GM12865 (cell line): ENCODE measurements around the gene GPR152.
A peak's percentile ranks its signal among the peaks of the same experiment; 100 is the strongest.
"Not testable (repeated sequence)": the region's sequence is repeated elsewhere in the genome, so short reads cannot be mapped to it uniquely, and the experiment has no call there.

ENCODE experiments used
- DNase-seq: peaks from one replicate; pipeline ENCODE4 v3.0.0; 2010; ENCODE audit warnings: low read depth
- H3K4me3 ChIP-seq: 2 replicates; pipeline ENCODE4 v1.5.1; 2011; ENCODE audit warnings: mild to moderate bottlenecking, low read depth, low read length, control low read depth
- TF ChIP-seq, protein P1 (sequence below): IDR thresholded peaks from 2 replicates; pipeline ENCODE4 v1.5.1; 2011; ENCODE audit warnings: low read length, control low read depth, low read depth, inconsistent platforms; ENCODE audit not compliant: insufficient read depth; ENCODE audit errors: missing control alignments

The GPR152 gene

DNA sequence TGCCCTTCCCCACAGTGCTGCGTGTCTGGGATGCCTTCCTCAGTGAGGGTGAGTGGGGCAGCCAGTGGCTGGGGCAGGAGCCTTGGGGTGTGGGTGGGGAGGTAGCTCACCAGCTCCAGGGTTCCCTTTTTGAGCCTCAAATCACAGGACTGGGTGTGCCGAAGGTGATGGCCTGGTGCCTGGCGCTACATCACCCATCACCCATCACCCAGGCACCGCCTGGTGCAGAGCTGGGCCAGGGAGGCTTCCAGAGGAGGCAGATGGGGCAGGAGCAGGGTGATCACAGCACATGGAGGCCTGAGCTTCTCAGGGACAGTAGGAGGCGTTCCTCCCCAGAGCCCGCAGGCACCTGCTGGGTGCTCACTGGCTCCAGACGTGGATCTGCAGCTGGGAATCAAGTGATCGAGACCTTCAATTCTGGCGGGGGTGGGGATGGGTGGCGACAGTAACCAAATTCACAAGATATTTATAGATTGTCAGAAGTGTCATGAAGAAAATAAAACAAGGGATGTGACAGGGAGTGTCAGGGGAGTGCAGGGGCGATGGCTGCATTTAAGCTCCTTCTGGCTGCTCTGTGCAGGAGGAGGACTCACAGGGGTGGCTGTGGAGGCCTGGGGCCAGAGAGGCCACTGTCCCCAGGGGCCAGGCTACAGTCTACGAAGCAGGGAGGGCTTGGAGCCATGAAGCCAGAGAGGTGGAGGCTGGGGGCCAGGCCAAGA is 45.4 kb downstream of the GPR152 start:
- no peak overlapping the region for H3K4me3 ChIP-seq
- TF ChIP-seq, protein P1, sequence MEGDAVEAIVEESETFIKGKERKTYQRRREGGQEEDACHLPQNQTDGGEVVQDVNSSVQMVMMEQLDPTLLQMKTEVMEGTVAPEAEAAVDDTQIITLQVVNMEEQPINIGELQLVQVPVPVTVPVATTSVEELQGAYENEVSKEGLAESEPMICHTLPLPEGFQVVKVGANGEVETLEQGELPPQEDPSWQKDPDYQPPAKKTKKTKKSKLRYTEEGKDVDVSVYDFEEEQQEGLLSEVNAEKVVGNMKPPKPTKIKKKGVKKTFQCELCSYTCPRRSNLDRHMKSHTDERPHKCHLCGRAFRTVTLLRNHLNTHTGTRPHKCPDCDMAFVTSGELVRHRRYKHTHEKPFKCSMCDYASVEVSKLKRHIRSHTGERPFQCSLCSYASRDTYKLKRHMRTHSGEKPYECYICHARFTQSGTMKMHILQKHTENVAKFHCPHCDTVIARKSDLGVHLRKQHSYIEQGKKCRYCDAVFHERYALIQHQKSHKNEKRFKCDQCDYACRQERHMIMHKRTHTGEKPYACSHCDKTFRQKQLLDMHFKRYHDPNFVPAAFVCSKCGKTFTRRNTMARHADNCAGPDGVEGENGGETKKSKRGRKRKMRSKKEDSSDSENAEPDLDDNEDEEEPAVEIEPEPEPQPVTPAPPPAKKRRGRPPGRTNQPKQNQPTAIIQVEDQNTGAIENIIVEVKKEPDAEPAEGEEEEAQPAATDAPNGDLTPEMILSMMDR: no peak
- no peak for DNase-seq

DNA sequence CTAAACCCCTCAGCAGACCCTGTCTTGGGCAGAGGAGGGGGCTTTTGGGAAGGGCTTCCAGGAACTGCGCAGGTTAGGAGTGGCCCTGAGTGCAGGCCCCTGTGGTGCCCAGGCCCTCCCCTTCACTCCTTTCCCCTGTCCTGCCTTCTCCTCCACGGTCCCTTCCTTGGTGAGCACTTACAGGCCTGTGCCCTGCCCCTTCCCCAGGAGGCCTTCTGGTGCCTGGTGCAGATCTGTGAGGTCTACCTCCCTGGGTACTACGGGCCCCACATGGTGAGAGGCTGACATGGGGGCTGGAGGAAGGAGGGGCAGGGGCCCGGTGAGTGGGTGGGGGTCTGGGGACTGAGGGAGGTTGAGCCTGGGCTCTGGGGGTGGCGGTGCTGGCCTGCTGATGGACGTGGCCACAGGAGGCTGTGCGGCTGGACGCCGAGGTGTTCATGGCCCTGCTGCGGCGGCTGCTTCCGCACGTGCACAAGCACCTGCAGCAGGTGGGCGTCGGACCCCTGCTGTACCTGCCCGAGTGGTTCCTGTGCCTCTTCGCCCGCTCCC is 46.0 kb downstream of the GPR152 start:
- no peak for DNase-seq
- TF ChIP-seq, protein P1: no peak
- H3K4me3 ChIP-seq: no peak overlapping the region

DNA sequence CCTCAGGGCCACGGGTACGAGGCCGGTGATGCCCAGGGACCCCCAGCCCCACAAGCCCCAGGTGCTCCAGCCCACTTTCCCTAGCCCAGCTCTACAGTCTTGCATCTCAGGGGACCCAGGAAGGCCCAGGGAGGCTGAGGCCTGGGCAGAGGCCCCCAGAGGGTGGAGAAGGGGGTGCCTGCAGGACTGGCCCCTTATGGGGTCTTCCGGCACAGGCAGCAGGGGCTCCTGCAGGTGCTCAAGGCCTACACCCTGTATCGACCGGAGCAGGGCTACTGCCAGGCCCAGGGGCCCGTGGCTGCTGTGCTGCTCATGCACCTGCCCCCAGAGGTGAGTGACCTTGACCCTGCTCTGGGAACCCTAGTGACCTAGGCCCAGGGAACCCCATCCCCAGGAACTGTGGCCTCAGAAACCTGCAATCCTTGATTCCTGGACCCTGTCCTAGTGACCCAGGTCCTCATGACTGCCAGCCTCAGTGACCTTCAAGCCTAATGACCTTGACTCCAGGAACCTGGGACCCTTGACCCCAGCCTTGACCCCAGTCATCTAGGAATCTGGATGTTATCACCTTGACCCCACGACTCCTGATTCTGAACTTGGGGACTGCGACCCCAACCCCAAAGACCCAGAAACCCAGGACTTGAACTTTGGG is 46.7 kb downstream of the GPR152 start:
- no peak for DNase-seq
- H3K4me3 ChIP-seq: no peak overlapping the region
- TF ChIP-seq, protein P1: no peak

DNA sequence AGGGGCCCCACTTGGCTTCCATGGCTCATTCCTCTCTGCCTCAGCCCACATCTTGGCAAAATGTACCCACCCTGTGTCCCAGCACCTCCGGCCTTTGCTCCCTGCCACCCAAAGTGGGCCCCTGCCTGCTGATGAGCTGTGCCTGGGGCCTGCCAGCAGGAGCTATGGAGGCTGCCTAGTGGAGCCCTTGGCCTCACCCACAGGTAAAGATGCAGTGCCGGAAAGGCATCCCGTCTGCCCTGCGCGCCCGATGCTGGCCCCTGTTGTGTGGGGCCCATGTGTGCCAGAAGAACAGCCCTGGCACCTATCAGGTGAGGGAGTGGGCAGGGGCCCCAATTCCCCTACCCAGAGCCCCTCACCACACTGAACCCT is 47.3 kb downstream of the GPR152 start:
- no peak for DNase-seq
- H3K4me3 ChIP-seq: peak overlapping the region; percentile 74
- TF ChIP-seq, protein P1: no peak

DNA sequence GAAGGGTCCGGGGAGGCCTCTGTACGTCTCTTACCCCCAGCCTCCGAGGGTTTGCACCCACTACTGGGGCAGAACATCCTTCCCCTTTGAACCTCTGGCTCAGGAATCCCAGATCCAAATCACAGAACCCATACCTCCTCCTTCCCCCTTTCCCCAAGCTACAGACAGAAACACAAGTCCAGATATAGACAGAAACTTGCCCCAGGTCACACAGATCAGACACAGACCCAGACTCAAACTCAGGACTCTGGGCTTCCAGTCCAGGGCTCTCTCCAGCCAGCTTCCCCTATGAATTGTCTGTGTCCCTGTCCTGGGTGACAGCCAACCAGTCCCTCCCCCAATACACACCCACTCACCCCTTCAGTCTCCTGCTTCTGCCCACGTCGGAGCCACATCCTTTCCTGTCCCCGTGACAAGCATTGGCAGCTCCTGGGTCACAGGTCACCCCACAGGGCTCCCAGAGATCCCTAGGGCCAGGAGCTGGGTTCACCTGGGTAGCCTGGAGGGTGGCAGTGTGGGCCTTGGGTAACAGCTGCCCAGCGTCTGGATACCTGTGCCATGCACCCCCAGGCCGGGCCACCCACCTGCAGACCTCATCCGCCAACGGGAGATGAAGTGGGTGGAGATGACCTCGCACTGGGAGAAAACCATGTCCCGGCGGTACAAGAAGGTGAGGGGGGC is 47.9 kb downstream of the GPR152 start:
- TF ChIP-seq, protein P1: no peak
- DNase-seq: no peak
- H3K4me3 ChIP-seq: peak overlapping the region; percentile 74

DNA sequence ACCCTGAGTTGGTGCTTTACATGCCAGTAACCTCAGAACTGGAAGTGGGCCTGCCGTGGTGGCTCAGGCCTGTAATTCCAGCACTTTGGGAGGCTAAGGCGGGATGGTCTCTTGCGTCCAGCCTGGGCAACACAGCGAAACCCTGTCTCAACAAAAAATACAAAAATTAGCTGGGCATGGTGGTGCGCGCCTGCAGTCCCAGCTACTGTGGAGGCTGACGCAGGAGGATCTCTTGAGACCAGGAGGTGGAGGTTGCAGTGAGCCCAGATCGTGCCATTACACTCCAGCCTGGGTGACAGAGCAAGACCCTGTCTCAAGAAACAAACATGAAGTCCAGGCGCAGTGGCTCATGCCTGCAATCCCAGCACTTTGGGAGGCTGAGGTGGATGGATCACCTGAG is 49.4 kb downstream of the GPR152 start:
- DNase-seq: not testable (repeated sequence)
- peak overlapping the region; percentile 74 for H3K4me3 ChIP-seq

DNA sequence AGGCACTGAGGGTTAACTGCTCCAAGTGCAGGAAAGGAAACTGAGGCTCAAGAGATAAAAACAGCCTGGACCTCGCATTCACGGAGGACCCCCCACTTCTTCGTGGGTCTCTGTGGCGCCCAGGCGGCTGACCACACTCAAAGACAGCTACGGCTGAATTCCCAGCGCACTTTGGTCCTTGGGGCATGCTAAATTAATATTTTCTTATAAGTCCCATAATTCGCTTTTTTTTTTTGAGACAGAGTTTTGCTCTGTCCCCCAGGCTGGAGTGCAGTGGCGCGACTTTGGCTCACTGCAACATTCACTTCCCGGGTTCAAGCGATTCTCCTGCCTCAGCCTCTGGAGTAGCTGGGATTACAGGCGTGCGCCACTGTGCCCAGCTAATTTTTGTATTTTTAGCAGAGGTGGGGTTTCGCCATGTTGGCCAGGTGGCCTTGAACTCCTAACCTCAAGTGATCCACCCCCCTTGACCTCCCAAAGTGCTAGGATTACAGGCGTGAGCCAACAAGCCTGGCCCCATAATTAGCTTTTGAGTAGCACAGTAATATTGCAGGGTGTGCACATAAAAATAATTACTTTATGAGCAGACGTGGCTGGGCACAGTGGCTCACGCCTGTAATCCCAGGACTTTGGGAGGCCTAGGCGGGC is 50.2 kb downstream of the GPR152 start:
- peak overlapping the region; percentile 74 for H3K4me3 ChIP-seq
- DNase-seq: not testable (repeated sequence)
